HCT116 (cell line): Measurements from ENCODE around the gene PROSER2. TPM values are rescaled to one million over a fixed set of nuclear protein-coding genes. Genes with fewer than 3 reads are reported as not detected.

Experiments
- ATAC-seq: fragments of 200-7000 bp; cut with Tn5 transposase; 2 replicates; pipeline ENCODE4 v1.9.1; 2020; ENCODE audit warnings: mild to moderate bottlenecking, moderate library complexity
- BruUV-seq: library from RNA; stranded (reverse); fragments of 400-500 nt; replicated peaks from 2 replicates; lab custom pipeline; 2021; lab: Mats Ljungman, UMichigan
- CTCF ChIA-PET: fragments of 300-600 bp; sonication (Branson Sonifier 250); formaldehyde crosslinking; loops from one replicate; lab custom pipeline; 2021; ENCODE audit warnings: antibody characterized with exemption; lab: Charles Lee
- POLR2A ChIA-PET: fragments of 300-600, 350-600 bp; sonication (Branson Sonifier 250); formaldehyde crosslinking; loops from one replicate; lab custom pipeline; 2021; ENCODE audit warnings: antibody characterized with exemption; lab: Charles Lee
- RAD21 ChIA-PET, 2 experiments: fragments of 300-600 bp; sonication (Branson Sonifier 250); formaldehyde crosslinking; loops; one replicate each; lab custom pipeline; 2023; ENCODE audit warnings: low total read pairs in 2 of 2; ENCODE audit not compliant: uncharacterized antibody in 2 of 2, unreplicated experiment in 2 of 2, low non-redundant PET in 1 of 2; lab: Charles Lee
- DNase-seq: peaks from one replicate; pipeline ENCODE4 v3.0.0-alpha.2; 2010; ENCODE audit warnings: low read depth, low spot score
- H2AFZ ChIP-seq: fragments of 200-600 bp; shearing (Covaris generic), sonication (generic); 2 replicates; pipeline ENCODE4 v1.6.1; 2017; ENCODE audit warnings: low read depth, mixed run types, mixed read lengths, antibody characterized with exemption, low read length; ENCODE audit not compliant: poor library complexity, severe bottlenecking
- H3K27ac ChIP-seq: 2 replicates; pipeline ENCODE4 v1.5.1; 2012; ENCODE audit warnings: low read depth, low read length
- H3K27me3 ChIP-seq: fragments of 200-600 bp; sonication (generic); 2 replicates; pipeline ENCODE4 v1.6.1; 2016; ENCODE audit warnings: mixed run types, low read length, mixed read lengths; ENCODE audit not compliant: insufficient read depth
- H3K36me3 ChIP-seq, 2 experiments: fragments of 200-500 bp in 1 of 2; fragments of 200-600 bp in 1 of 2; sonication (Bioruptor generic) in 1 of 2; sonication (generic) in 1 of 2; 2 replicates each; pipeline versions ENCODE4 v1.5.1 to v1.6.1; 2014 to 2016; ENCODE audit warnings: low read length in 2 of 2, inconsistent platforms in 1 of 2, mixed read lengths in 1 of 2, mixed run types in 1 of 2; ENCODE audit not compliant: insufficient read depth in 2 of 2, control insufficient read depth in 1 of 2
- H3K4me1 ChIP-seq, 2 experiments: fragments of 200-600 bp in 1 of 2; sonication (generic) in 1 of 2; 2 replicates each; pipeline versions ENCODE4 v1.5.1 to v1.6.1; 2012 to 2017; ENCODE audit warnings: low read length in 2 of 2, inconsistent platforms in 1 of 2, mild to moderate bottlenecking in 1 of 2, mixed read lengths in 1 of 2, mixed run types in 1 of 2, moderate library complexity in 1 of 2; ENCODE audit not compliant: insufficient read depth in 2 of 2, control insufficient read depth in 1 of 2
- H3K4me2 ChIP-seq: fragments of 200-600 bp; sonication (generic); 2 replicates; pipeline ENCODE4 v1.6.1; 2017; ENCODE audit warnings: mixed run types, low read length, mixed read lengths
- H3K4me3 ChIP-seq, 2 experiments: fragments of 200-600 bp in 1 of 2; sonication (generic) in 1 of 2; replicated peaks in 1 of 2; 2 replicates each; pipeline ENCODE4 v1.5.1; 2011 to 2016; ENCODE audit warnings: low read length in 2 of 2, control low read depth in 1 of 2, low read depth in 1 of 2, mild to moderate bottlenecking in 1 of 2, mixed read lengths in 1 of 2, mixed run types in 1 of 2
- H3K79me2 ChIP-seq: fragments of 200-600 bp; sonication (generic); 2 replicates; pipeline ENCODE4 v1.6.1; 2017; ENCODE audit warnings: mild to moderate bottlenecking, mixed run types, low read length, moderate library complexity, mixed read lengths; ENCODE audit not compliant: insufficient read depth
- H3K9ac ChIP-seq: fragments of 200-600 bp; sonication (generic); 2 replicates; pipeline ENCODE4 v1.6.1; 2016; ENCODE audit warnings: low read length, mixed read lengths
- H3K9me2 ChIP-seq: fragments of 200-600 bp; sonication (generic), shearing (Covaris generic); 2 replicates; pipeline ENCODE4 v1.6.1; 2017; ENCODE audit warnings: mixed run types, mild to moderate bottlenecking, moderate library complexity; ENCODE audit not compliant: insufficient read depth
- H3K9me3 ChIP-seq, 2 experiments: fragments of 200-500 bp in 1 of 2; fragments of 200-600 bp in 1 of 2; sonication (Bioruptor generic) in 1 of 2; sonication (generic) in 1 of 2; 2 replicates each; pipeline ENCODE4 v1.6.1; 2014 to 2017; ENCODE audit warnings: low read length in 2 of 2, mixed read lengths in 2 of 2, inconsistent platforms in 1 of 2, low read depth in 1 of 2, mild to moderate bottlenecking in 1 of 2, mixed run types in 1 of 2, moderate library complexity in 1 of 2; ENCODE audit not compliant: control insufficient read depth in 1 of 2, insufficient read depth in 1 of 2
- H4K20me1 ChIP-seq: fragments of 200-600 bp; sonication (generic), shearing (Covaris generic); 2 replicates; pipeline ENCODE4 v1.6.1; 2017; ENCODE audit warnings: mixed run types, mild to moderate bottlenecking, moderate library complexity; ENCODE audit not compliant: insufficient read depth
- CBX3 ChIP-seq: IDR thresholded peaks from 2 replicates; pipeline ENCODE4 v1.6.1; 2012; ENCODE audit warnings: low read depth
- EGR1 ChIP-seq: IDR thresholded peaks from 2 replicates; pipeline ENCODE4 v1.6.1; 2012; ENCODE audit warnings: low read depth
- EZH2 ChIP-seq: fragments of 200-600 bp; sonication (generic); IDR thresholded peaks from 2 replicates; pipeline ENCODE4 v1.6.1; 2017; ENCODE audit warnings: antibody characterized with exemption, mixed run types
- EZH2phosphoT487 ChIP-seq: fragments of 200-600 bp; IDR thresholded peaks from 2 replicates; pipeline ENCODE4 v1.6.1; 2018; ENCODE audit warnings: antibody characterized with exemption, borderline replicate concordance
- JUND ChIP-seq: IDR thresholded peaks from 2 replicates; pipeline ENCODE4 v1.6.1; 2012
- POLR2A ChIP-seq: IDR thresholded peaks from 2 replicates; pipeline ENCODE4 v1.7.0; 2011; ENCODE audit warnings: borderline replicate concordance; ENCODE audit not compliant: insufficient read depth, insufficient read length; ENCODE audit errors: extremely low read depth
- RAD21 ChIP-seq: IDR thresholded peaks from 2 replicates; pipeline ENCODE4 v1.6.1; 2012; ENCODE audit warnings: low read depth, mild to moderate bottlenecking
- SIN3A ChIP-seq: IDR thresholded peaks from 2 replicates; pipeline ENCODE4 v1.6.1; 2012; ENCODE audit warnings: low read depth
- SP1 ChIP-seq: IDR thresholded peaks from 2 replicates; pipeline ENCODE4 v1.6.1; 2012; ENCODE audit warnings: low read depth
- YY1 ChIP-seq: IDR thresholded peaks from 2 replicates; pipeline ENCODE4 v1.6.1; 2011; ENCODE audit warnings: low read length, low read depth, moderate library complexity, mild to moderate bottlenecking; ENCODE audit not compliant: insufficient replicate concordance; ENCODE audit errors: extremely low read depth
- ZFX ChIP-seq: fragments of 450-650 bp; IDR thresholded peaks from 2 replicates; pipeline ENCODE4 v1.6.1; 2017
- ZNF274 ChIP-seq: fragments of 200-500 bp; sonication (Bioruptor generic); IDR thresholded peaks from 2 replicates; pipeline ENCODE4 v1.6.1; 2014; ENCODE audit warnings: mild to moderate bottlenecking, low read depth, low read length, inconsistent platforms
- intact Hi-C: fragments of 100-400 bp; cut with micrococcal nuclease; formaldehyde crosslinking; loops from 2 replicates; pipeline ENCODE4 v1.10.0; 2022
- total RNA-seq: library from RNA; stranded (reverse); gene quantifications from one replicate; pipeline ENCODE4 v1.2.1, GENCODE V29; 2021; ENCODE audit not compliant: unreplicated experiment
- TF ChIP-seq, protein P1 (sequence below): IDR thresholded peaks from 2 replicates; pipeline ENCODE4 v1.6.1; 2012
- TF ChIP-seq, protein P2 (sequence below): IDR thresholded peaks from 2 replicates; pipeline ENCODE4 v1.6.1; 2011; ENCODE audit warnings: mild to moderate bottlenecking, low read length, moderate library complexity; ENCODE audit not compliant: insufficient replicate concordance; ENCODE audit errors: extremely low read depth
- TF ChIP-seq, protein P3 (sequence below): IDR thresholded peaks from 2 replicates; pipeline ENCODE4 v1.6.1; 2012
- TF ChIP-seq, protein P4 (sequence below), 3 experiments: fragments of 200-600 bp in 1 of 3; sonication (generic) in 1 of 3; IDR thresholded peaks in 2 of 3; conservative IDR thresholded peaks in 1 of 3; 2 replicates each; pipeline ENCODE4 v1.5.1; 2012 to 2017; ENCODE audit warnings: low read depth in 2 of 3, low read length in 2 of 3, antibody characterized with exemption in 1 of 3, borderline replicate concordance in 1 of 3, control low read depth in 1 of 3, mild to moderate bottlenecking in 1 of 3, mixed read lengths in 1 of 3, mixed run types in 1 of 3, moderate library complexity in 1 of 3; ENCODE audit not compliant: insufficient read depth in 1 of 3

Gene PROSER2
- total RNA-seq, 1 experiment from 2014 or later = 46.2 TPM

DNA sequence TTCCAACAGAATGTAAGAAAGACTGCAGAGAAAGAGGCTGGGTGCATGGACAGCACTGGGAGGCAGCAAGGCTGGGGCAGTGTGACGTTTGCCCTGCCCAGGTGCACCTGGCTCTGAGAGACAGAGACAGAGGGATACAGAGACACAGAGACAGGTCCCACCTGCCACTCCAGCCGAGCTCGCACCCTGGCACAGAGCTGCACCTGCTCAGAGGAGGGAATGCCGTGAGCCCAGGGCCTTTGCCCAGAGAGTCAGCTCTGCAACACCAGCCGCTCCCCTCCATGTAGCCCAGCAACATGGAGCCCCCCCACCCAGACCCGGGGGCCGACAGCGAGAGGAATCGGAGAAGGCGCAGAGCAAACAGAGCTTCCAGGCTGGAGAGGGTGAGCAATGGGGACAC lies 35.3 kb upstream of the PROSER2 start:
- ChIA-PET CTCF (no interaction called here), POLR2A (no interaction called here), RAD21 (no interaction called here)
- Histone ChIP-seq H3K9me2 (no peaks in the 10 kb centered on the region), H2AFZ (no peak overlapping the region), H3K4me2 (no peak overlapping the region), H3K9ac (no peak overlapping the region), H4K20me1 (no peaks in the 10 kb centered on the region), H3K27me3 (no peaks in the 10 kb centered on the region), H3K27ac (no peak overlapping the region), H3K9me3 (no peaks in the 10 kb centered on the region), H3K79me2 (no peaks in the 10 kb centered on the region), H3K4me3 (no peak overlapping the region), H3K36me3 (no peaks in the 10 kb centered on the region), H3K4me1 (peaks cover 0 to 8% of the 10 kb centered on the region in 2 experiments; a peak in 1 of 4 replicates)
- BruUV-seq = no TSS peak
- TF ChIP-seq ZFX (no peak), SP1 (no peak), POLR2A (no peak), JUND (no peak), SIN3A (no peak), ZNF274 (no peak), EZH2 (no peak), YY1 (no peak), EZH2phosphoT487 (no peak), CBX3 (no peak), RAD21 (no peak), EGR1 (no peak)
- TF ChIP-seq, protein P1, sequence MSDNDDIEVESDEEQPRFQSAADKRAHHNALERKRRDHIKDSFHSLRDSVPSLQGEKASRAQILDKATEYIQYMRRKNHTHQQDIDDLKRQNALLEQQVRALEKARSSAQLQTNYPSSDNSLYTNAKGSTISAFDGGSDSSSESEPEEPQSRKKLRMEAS = no peak
- TF ChIP-seq, protein P2, sequence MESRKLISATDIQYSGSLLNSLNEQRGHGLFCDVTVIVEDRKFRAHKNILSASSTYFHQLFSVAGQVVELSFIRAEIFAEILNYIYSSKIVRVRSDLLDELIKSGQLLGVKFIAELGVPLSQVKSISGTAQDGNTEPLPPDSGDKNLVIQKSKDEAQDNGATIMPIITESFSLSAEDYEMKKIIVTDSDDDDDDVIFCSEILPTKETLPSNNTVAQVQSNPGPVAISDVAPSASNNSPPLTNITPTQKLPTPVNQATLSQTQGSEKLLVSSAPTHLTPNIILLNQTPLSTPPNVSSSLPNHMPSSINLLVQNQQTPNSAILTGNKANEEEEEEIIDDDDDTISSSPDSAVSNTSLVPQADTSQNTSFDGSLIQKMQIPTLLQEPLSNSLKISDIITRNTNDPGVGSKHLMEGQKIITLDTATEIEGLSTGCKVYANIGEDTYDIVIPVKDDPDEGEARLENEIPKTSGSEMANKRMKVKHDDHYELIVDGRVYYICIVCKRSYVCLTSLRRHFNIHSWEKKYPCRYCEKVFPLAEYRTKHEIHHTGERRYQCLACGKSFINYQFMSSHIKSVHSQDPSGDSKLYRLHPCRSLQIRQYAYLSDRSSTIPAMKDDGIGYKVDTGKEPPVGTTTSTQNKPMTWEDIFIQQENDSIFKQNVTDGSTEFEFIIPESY = no peak
- TF ChIP-seq, protein P3, sequence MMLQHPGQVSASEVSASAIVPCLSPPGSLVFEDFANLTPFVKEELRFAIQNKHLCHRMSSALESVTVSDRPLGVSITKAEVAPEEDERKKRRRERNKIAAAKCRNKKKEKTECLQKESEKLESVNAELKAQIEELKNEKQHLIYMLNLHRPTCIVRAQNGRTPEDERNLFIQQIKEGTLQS = no peak
- TF ChIP-seq, protein P4, sequence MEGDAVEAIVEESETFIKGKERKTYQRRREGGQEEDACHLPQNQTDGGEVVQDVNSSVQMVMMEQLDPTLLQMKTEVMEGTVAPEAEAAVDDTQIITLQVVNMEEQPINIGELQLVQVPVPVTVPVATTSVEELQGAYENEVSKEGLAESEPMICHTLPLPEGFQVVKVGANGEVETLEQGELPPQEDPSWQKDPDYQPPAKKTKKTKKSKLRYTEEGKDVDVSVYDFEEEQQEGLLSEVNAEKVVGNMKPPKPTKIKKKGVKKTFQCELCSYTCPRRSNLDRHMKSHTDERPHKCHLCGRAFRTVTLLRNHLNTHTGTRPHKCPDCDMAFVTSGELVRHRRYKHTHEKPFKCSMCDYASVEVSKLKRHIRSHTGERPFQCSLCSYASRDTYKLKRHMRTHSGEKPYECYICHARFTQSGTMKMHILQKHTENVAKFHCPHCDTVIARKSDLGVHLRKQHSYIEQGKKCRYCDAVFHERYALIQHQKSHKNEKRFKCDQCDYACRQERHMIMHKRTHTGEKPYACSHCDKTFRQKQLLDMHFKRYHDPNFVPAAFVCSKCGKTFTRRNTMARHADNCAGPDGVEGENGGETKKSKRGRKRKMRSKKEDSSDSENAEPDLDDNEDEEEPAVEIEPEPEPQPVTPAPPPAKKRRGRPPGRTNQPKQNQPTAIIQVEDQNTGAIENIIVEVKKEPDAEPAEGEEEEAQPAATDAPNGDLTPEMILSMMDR (IDR thresholded peaks at IDR 0.05 in 2 of 3, conservative IDR thresholded peaks at IDR 0.05 in 1 of 3; ENCODE audit: borderline replicate concordance in 1 of 3, insufficient read depth in 1 of 3, low read depth in 2 of 3, low read length in 2 of 3) = no peak
- ATAC-seq (no peak), DNase-seq (no peak)
- intact Hi-C loops = no loop called here
